Astrocyte (in vitro differentiated cells and primary cell): ENCODE measurements around the gene MPZL1. TPM values are rescaled to one million over a fixed set of nuclear protein-coding genes. Genes with fewer than 3 reads are reported as not detected.

Experiments
- DNase-seq: peaks from one replicate; pipeline ENCODE4 v3.0.0-alpha.2; 2010; ENCODE audit warnings: low read depth
- FAIRE-seq: peaks from 2 replicates; lab custom pipeline; 2011; peaks lifted over from hg19 to GRCh38; lab: Jason Lieb, UNC
- H2AFZ ChIP-seq: 2 replicates; pipeline ENCODE4 v1.6.0; 2012; ENCODE audit warnings: low read depth, low read length, inconsistent platforms
- H3K27ac ChIP-seq: 2 replicates; pipeline ENCODE4 v1.5.1; 2011; ENCODE audit warnings: low read depth, low read length, inconsistent platforms
- H3K27me3 ChIP-seq: 2 replicates; pipeline ENCODE4 v1.6.0; 2011; ENCODE audit warnings: low read length, inconsistent platforms; ENCODE audit not compliant: insufficient read depth
- H3K36me3 ChIP-seq: 2 replicates; pipeline ENCODE4 v1.5.1; 2011; ENCODE audit warnings: low read length, inconsistent platforms; ENCODE audit not compliant: insufficient read depth
- H3K4me1 ChIP-seq: 2 replicates; pipeline ENCODE4 v1.5.1; 2011; ENCODE audit warnings: low read length, inconsistent platforms; ENCODE audit not compliant: insufficient read depth
- H3K4me2 ChIP-seq: 2 replicates; pipeline ENCODE4 v1.6.0; 2012; ENCODE audit warnings: low read length, inconsistent platforms
- H3K4me3 ChIP-seq: 2 replicates; pipeline ENCODE4 v1.5.1; 2011; ENCODE audit warnings: low read depth, mild to moderate bottlenecking, low read length, inconsistent platforms; ENCODE audit not compliant: insufficient read depth
- H3K79me2 ChIP-seq: 2 replicates; pipeline ENCODE4 v1.6.0; 2012; ENCODE audit warnings: mild to moderate bottlenecking, low read length, inconsistent platforms; ENCODE audit not compliant: insufficient read depth
- H3K9ac ChIP-seq: 2 replicates; pipeline ENCODE4 v1.6.0; 2012; ENCODE audit warnings: mild to moderate bottlenecking, low read length, inconsistent platforms
- H3K9me3 ChIP-seq: 2 replicates; pipeline ENCODE4 v1.5.1; 2012; ENCODE audit warnings: low read depth, mild to moderate bottlenecking, low read length, inconsistent platforms; ENCODE audit not compliant: insufficient read depth
- H4K20me1 ChIP-seq: 2 replicates; pipeline ENCODE4 v1.6.0; 2012; ENCODE audit warnings: low read length, inconsistent platforms; ENCODE audit not compliant: insufficient read depth
- H3K27ac Mint-ChIP-seq: one replicate; pipeline ENCODE4 v1.8.0; 2021; ENCODE audit warnings: mild to moderate bottlenecking, mixed read lengths; ENCODE audit not compliant: unreplicated experiment
- H3K27me3 Mint-ChIP-seq: one replicate; pipeline ENCODE4 v1.8.0; 2021; ENCODE audit warnings: low read depth, mixed read lengths; ENCODE audit not compliant: unreplicated experiment
- H3K36me3 Mint-ChIP-seq: one replicate; pipeline ENCODE4 v1.8.0; 2021; ENCODE audit warnings: low read depth, mixed read lengths; ENCODE audit not compliant: unreplicated experiment
- H3K4me1 Mint-ChIP-seq: one replicate; pipeline ENCODE4 v1.8.0; 2021; ENCODE audit warnings: low read depth, mixed read lengths; ENCODE audit not compliant: unreplicated experiment
- H3K4me3 Mint-ChIP-seq: one replicate; pipeline ENCODE4 v1.8.0; 2021; ENCODE audit warnings: mild to moderate bottlenecking, moderate library complexity, mixed read lengths; ENCODE audit not compliant: unreplicated experiment
- H3K9me3 Mint-ChIP-seq: one replicate; pipeline ENCODE4 v1.8.0; 2021; ENCODE audit warnings: mild to moderate bottlenecking, mixed read lengths; ENCODE audit not compliant: unreplicated experiment
- EZH2 ChIP-seq: IDR thresholded peaks from 2 replicates; pipeline ENCODE4 v1.6.1; 2012; ENCODE audit warnings: mild to moderate bottlenecking, low read length, inconsistent platforms; ENCODE audit not compliant: insufficient read depth
- total RNA-seq: library from RNA; stranded (reverse); gene quantifications from 2 replicates; pipeline ENCODE4 v1.2.1, GENCODE V29; 2021
- TF ChIP-seq, protein P1 (sequence below): IDR thresholded peaks from 2 replicates; pipeline ENCODE4 v1.5.1; 2011; ENCODE audit warnings: low read depth, mild to moderate bottlenecking, inconsistent platforms, low read length, moderate library complexity; ENCODE audit not compliant: insufficient read depth

Gene MPZL1
- total RNA-seq, 1 donor from 2014 or later, result 240 TPM

DNA sequence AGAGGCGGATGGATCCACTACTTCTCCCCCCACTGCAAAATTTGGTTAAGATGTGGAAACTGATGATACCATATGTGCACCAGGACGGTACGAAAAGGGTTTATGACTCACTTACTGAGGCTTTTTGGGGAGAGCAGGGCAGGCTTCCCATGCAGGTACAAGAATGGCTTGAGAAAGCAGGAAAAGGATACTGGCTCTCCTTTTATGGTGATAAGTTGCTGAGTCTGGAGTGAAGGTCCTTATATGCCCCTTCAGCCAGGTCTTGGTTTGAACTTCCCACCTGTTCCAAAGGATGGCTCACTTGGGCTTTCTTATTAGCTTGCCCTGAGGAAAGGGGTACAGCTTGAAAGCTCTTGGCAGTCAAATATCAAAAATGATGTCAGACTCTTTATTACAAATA is 23.1 kb downstream of the MPZL1 start:
- no peak for TF ChIP-seq EZH2
- TF ChIP-seq, protein P1, sequence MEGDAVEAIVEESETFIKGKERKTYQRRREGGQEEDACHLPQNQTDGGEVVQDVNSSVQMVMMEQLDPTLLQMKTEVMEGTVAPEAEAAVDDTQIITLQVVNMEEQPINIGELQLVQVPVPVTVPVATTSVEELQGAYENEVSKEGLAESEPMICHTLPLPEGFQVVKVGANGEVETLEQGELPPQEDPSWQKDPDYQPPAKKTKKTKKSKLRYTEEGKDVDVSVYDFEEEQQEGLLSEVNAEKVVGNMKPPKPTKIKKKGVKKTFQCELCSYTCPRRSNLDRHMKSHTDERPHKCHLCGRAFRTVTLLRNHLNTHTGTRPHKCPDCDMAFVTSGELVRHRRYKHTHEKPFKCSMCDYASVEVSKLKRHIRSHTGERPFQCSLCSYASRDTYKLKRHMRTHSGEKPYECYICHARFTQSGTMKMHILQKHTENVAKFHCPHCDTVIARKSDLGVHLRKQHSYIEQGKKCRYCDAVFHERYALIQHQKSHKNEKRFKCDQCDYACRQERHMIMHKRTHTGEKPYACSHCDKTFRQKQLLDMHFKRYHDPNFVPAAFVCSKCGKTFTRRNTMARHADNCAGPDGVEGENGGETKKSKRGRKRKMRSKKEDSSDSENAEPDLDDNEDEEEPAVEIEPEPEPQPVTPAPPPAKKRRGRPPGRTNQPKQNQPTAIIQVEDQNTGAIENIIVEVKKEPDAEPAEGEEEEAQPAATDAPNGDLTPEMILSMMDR, result no peak
- no peaks in the 10 kb centered on the region for H3K9me3 ChIP-seq
- no peak overlapping the region for H3K27ac Mint-ChIP-seq
- no peak overlapping the region for H3K9ac ChIP-seq
- no peak overlapping the region for H3K4me3 ChIP-seq
- no peak overlapping the region for H3K27ac ChIP-seq
- H3K36me3 Mint-ChIP-seq, result peaks cover 7% of the 10 kb centered on the region
- FAIRE-seq, result no peak
- H3K9me3 Mint-ChIP-seq, result peaks cover 2% of the 10 kb centered on the region
- H2AFZ ChIP-seq, result no peak overlapping the region
- no peak for DNase-seq
- no peaks in the 10 kb centered on the region for H3K4me1 ChIP-seq
- H3K4me3 Mint-ChIP-seq, result no peak overlapping the region
- H4K20me1 ChIP-seq, result peaks cover 81% of the 10 kb centered on the region
- no peaks in the 10 kb centered on the region for H3K27me3 Mint-ChIP-seq
- H3K4me2 ChIP-seq, result no peak overlapping the region
- H3K4me1 Mint-ChIP-seq, result peaks cover 60% of the 10 kb centered on the region
- no peaks in the 10 kb centered on the region for H3K36me3 ChIP-seq
- peaks cover 82% of the 10 kb centered on the region for H3K79me2 ChIP-seq
- H3K27me3 ChIP-seq, result no peaks in the 10 kb centered on the region

DNA sequence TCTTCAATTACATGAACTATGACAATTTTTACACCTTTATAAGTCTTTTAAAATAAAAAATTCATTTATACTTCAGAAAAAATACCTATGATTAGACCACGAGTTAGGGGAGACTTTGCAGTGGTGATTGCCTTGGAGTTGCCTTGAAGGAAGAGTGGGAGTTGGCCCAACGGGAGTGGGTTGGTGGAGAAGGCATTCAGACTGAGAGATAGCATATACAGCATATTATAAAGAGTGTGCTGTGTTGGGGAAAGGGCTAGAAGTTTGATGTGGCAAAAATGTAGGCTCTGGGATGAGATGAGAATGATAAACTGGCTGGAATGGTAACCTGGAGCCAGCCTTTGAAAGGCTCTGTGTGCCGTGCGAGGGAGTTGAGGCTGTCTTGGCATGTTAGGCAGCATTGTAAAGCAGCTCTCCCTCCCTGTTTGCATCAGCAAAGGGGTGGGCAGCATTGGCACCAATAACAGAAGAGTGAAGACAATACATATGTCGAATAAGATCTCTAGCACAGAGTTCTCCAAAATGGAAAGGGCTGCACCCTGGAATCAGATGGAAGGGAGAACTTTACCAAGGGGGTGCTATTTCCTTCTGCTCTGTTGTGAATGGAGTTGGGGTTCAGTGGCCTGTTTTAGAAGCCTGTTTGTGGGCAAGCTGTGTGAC is 24.4 kb downstream of the MPZL1 start:
- H3K4me1 Mint-ChIP-seq, result peaks cover 61% of the 10 kb centered on the region
- H2AFZ ChIP-seq, result no peak overlapping the region
- no peaks in the 10 kb centered on the region for H3K9me3 ChIP-seq
- H3K27me3 ChIP-seq, result no peaks in the 10 kb centered on the region
- peak overlapping the region; percentile 1 for H3K4me3 Mint-ChIP-seq
- H3K27me3 Mint-ChIP-seq, result no peaks in the 10 kb centered on the region
- H3K9me3 Mint-ChIP-seq, result peaks cover 2% of the 10 kb centered on the region
- H3K36me3 ChIP-seq, result no peaks in the 10 kb centered on the region
- no peak overlapping the region for H3K27ac ChIP-seq
- H3K4me1 ChIP-seq, result no peaks in the 10 kb centered on the region
- TF ChIP-seq, protein P1, result no peak
- TF ChIP-seq EZH2, result no peak
- H3K4me2 ChIP-seq, result no peak overlapping the region
- H3K27ac Mint-ChIP-seq, result no peak overlapping the region
- peaks cover 80% of the 10 kb centered on the region for H3K79me2 ChIP-seq
- FAIRE-seq (peak; percentile 9), DNase-seq (no peak)
- peaks cover 71% of the 10 kb centered on the region for H4K20me1 ChIP-seq
- H3K4me3 ChIP-seq, result no peak overlapping the region
- peaks cover 4% of the 10 kb centered on the region for H3K36me3 Mint-ChIP-seq
- H3K9ac ChIP-seq, result no peak overlapping the region

- H3K27me3 ChIP-seq, result no peaks in the 10 kb centered on the region
- FAIRE-seq (no peak), DNase-seq (no peak)
- peaks cover 77% of the 10 kb centered on the region for H3K79me2 ChIP-seq
- no peak overlapping the region for H3K4me3 ChIP-seq
- H3K9me3 Mint-ChIP-seq, result no peaks in the 10 kb centered on the region
- no peak overlapping the region for H3K27ac ChIP-seq
- peaks cover 5% of the 10 kb centered on the region for H3K36me3 Mint-ChIP-seq
- no peaks in the 10 kb centered on the region for H3K36me3 ChIP-seq
- H4K20me1 ChIP-seq, result peaks cover 63% of the 10 kb centered on the region
- H3K4me1 Mint-ChIP-seq, result peaks cover 64% of the 10 kb centered on the region
- no peak overlapping the region for H3K4me3 Mint-ChIP-seq
- peaks cover 4% of the 10 kb centered on the region for H3K4me1 ChIP-seq
- H3K4me2 ChIP-seq, result no peak overlapping the region
- no peak for TF ChIP-seq EZH2
- TF ChIP-seq, protein P1, result no peak
- no peaks in the 10 kb centered on the region for H3K27me3 Mint-ChIP-seq
- H3K9ac ChIP-seq, result no peak overlapping the region
- no peak overlapping the region for H3K27ac Mint-ChIP-seq
- no peak overlapping the region for H2AFZ ChIP-seq
- no peaks in the 10 kb centered on the region for H3K9me3 ChIP-seq
Observed at GRCh38 chr1:167746988-167747655, 25.3 kb downstream of the MPZL1 start.
